ENCODE data around the gene TTC38.
A peak's percentile ranks its signal among the peaks of the same experiment; 100 is the strongest.

The TTC38 gene

DNA sequence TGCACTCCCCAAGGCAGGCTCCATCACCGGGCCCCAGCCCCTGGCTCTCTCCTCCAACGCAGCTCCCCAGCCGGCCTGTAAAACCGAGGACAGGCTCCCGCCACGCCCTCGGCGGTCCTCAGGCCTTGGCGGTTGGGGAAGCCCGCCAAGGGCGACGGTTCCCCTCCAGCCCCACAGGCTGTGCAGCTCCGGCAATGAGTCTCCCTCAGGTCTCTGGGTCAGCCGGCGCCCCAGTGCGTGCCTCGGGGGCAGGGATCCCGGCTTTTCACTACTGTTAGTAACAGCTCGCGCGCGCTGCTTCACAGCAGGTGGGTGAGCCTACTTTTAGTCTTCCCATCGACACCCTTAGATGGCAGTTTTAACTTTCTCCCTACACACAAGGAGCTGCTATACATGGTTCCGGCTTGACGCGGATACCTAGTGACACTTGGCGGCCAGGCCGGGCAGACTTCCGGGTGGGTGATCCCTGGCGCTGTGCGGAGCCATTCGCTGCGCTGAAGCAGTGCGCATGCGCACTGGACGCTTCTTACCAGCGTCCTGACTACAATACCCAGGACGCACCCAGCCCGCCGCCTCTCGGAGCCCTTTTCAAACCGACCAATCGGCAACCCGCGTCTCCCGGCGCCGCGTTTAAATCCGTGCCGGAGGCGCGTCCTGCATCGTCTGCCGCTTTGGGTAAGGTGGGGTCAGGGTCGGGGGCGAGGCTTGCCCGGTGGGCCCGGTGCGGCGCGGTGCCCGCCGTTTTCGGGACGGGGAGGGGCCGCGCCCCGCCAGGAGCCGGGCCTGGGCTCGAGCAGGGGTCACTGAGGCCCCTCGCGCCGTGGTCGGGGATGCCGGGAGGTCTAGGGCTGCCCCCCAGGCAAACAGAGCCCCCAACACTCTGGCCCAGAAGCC is 28.7 kb downstream of the TTC38 start, which contains the start of gene GTSE1:
TSS of gene GTSE1 (plus strand) at position 614 of the 894 bp plus-strand sequence. CDS start 531 bp downstream, outside the sequence.
- TF ChIP-seq, protein P1, sequence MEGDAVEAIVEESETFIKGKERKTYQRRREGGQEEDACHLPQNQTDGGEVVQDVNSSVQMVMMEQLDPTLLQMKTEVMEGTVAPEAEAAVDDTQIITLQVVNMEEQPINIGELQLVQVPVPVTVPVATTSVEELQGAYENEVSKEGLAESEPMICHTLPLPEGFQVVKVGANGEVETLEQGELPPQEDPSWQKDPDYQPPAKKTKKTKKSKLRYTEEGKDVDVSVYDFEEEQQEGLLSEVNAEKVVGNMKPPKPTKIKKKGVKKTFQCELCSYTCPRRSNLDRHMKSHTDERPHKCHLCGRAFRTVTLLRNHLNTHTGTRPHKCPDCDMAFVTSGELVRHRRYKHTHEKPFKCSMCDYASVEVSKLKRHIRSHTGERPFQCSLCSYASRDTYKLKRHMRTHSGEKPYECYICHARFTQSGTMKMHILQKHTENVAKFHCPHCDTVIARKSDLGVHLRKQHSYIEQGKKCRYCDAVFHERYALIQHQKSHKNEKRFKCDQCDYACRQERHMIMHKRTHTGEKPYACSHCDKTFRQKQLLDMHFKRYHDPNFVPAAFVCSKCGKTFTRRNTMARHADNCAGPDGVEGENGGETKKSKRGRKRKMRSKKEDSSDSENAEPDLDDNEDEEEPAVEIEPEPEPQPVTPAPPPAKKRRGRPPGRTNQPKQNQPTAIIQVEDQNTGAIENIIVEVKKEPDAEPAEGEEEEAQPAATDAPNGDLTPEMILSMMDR (conservative IDR thresholded peaks at IDR 0.05; ENCODE audit: low read depth, low read length): peak; percentile 9
- DNase-seq (ENCODE audit: low read depth): peak; percentile 98

DNA sequence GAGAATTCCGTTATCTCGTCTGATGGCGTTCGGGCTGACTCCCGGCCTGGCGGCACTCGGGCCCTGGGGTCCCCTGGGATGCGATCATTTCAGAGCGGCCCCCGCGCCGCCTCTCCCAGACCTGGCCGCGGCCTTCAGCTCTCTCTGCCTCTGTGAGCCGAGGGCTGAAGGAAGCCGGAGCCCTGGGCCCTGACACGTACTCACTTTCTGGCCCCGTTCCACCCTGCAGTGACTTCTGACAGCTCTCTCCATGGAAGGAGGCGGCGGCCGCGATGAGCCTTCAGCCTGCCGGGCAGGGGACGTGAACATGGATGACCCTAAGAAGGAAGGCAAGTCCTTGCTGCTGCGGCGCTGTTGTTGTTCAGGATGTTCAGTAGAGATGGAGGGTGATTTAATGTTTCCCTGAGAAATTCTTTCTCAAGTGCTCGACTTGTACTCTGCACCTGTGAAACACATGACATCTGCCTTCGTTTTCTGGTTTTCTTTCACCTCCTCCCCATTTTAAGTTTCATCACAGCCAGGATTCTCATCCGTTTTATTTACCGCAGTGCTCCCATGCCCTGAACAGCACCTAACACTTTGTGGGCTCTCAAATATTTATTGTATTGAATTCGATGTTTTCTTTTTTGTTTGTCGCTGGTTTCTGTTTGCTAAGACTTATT is 29.5 kb downstream of the TTC38 start:
- TF ChIP-seq, protein P1 (conservative IDR thresholded peaks at IDR 0.05; ENCODE audit: low read depth, low read length): no peak
- H3K4me3 ChIP-seq (ENCODE audit: low read depth, low read length): peak overlapping the region; percentile 70
- DNase-seq (ENCODE audit: low read depth): peak; percentile 22

More for the DNA sequence above, 28.7 kb downstream of the TTC38 start, which contains the start of gene GTSE1:
- H3K4me3 ChIP-seq (ENCODE audit: low read depth, low read length): peak within 1 kb of the TSS; percentile 70

DNA sequence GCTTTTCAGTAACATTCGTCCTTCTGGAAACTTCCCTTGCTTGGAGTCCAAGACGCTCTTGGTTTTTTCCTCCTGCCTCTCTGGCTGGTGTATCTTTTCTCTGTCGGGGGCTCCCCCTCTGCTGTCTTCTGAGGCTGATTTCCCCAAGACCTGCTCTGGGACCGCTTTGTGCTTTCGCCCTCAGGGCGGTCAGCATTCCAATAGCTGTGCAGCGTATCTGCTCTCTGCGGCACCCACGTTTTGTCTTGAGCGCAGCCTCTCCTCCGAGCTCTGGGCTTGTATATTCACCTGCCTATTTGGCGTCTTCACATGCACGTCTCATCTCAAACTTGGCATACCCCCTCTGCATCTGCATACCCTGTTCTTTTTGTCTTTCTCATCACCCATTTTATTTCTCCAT is 31.3 kb downstream of the TTC38 start:
- TF ChIP-seq, protein P1 (conservative IDR thresholded peaks at IDR 0.05; ENCODE audit: low read depth, low read length): no peak
- H3K4me3 ChIP-seq (ENCODE audit: low read depth, low read length): no peak overlapping the region
- DNase-seq (ENCODE audit: low read depth): no peak

DNA sequence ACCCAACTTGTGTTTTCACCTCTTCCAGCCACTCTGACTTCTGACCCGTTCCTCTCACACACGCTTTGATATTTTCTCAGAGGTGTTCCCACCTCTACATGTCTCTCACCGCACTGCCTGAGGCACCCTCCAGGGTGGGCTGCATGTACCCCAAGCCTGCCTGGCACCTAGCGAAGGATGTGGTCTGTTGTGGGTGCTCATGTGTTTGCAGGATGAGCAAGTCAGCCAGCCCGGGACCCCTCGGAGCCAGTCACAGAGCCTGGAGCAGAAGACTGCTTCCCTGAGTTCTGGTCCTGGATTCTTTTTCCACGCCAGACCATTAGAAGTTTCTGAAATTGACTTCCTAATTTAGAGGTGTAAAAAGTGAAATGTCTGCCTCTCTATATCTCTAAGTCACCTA is 32.7 kb downstream of the TTC38 start:
- DNase-seq (ENCODE audit: low read depth): no peak
- TF ChIP-seq, protein P1 (conservative IDR thresholded peaks at IDR 0.05; ENCODE audit: low read depth, low read length): no peak

DNA sequence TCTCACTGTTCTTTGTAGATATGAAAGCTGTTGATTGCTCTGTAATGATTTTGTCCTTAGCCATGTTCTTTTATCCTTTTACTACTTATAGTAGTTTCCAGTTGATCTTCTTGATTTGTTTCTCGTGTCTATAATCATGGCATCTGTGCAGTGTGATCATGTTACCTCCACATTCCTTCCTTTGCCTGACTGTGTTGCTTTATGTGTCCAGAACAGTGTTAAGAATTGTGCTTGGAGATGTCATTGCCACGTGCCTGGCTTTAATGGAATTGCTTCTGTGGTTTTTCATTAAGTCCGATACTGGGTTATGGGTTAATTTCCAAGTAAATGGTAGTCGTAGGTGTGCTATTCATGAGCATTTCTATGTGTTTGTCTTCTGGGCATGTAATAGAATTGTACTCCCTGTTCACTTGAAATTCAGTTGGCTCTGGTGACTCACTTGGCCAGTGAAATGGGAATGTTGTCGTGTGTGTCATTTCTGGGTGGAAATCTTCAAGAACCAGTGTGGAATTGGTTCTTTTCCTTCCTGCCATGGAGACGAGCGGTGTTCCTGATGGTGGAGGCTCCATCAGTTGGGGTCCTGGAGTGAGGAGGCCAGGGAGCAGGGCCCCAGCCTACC is 35.6 kb downstream of the TTC38 start:
- H3K4me3 ChIP-seq (ENCODE audit: low read depth, low read length): no peak overlapping the region
- TF ChIP-seq, protein P1 (conservative IDR thresholded peaks at IDR 0.05; ENCODE audit: low read depth, low read length): no peak
- peak; percentile 24 for DNase-seq (ENCODE audit: low read depth)

More for the DNA sequence above, 32.7 kb downstream of the TTC38 start:
- no peak overlapping the region for H3K4me3 ChIP-seq (ENCODE audit: low read depth, low read length)

DNA sequence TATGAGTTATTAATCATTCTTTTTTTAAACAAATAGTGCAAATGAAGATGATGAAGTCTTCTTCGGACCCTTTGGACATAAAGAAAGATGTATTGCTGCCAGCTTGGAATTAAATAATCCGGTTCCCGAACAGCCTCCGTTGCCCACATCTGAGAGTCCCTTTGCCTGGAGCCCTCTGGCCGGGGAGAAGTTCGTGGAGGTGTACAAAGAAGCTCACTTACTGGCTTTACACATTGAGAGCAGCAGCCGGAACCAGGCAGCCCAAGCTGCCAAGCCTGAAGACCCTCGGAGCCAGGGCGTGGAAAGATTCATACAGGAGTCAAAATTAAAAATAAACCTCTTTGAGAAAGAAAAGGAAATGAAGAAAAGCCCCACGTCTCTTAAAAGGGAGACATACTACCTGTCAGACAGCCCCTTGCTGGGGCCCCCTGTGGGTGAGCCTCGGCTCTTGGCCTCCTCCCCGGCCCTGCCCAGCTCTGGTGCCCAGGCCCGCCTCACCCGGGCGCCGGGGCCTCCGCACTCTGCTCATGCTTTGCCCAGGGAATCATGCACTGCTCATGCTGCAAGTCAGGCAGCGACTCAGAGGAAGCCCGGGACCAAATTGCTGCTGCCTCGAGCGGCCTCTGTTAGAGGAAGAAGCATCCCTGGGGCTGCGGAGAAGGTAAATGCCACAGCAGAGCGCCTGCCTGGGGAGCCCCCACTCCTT is 40.6 kb downstream of the TTC38 start:
- no peak for DNase-seq (ENCODE audit: low read depth)
- no peak overlapping the region for H3K4me3 ChIP-seq (ENCODE audit: low read depth, low read length)
- TF ChIP-seq, protein P1 (conservative IDR thresholded peaks at IDR 0.05; ENCODE audit: low read depth, low read length): no peak

Data from choroid plexus epithelial cell (primary cell).